ENCODE results near the gene GRIN2A. TPM values are rescaled to one million over a fixed set of nuclear protein-coding genes. Genes with fewer than 3 reads are reported as not detected.

Gene GRIN2A
- total and polyA plus RNA-seq, 2 experiments from 2014 or later, result 0.05 to 1.6 TPM

DNA sequence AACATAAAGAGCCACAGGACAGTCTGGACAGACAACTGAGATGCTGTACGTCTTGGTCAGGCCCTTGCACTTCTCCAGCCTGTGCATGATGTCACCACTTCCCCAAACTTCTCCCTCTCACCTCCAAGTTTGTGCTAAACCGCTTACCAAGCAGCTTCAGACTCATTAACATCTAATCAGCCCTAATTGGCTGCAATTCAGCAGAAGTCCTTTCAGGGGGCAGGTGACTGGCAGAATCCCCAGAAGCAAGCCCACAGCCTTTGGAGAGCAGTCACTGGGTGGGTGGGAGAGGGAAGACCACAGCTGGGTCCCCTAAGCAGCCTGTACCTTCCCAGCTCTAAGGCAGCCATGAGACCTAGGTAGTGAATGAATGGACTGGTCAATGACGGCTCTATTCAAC, 161.4 kb downstream of the GRIN2A start:
- Histone ChIP-seq H3K79me2 (no peaks in the 10 kb centered on the region), H3K9me3 (ENCODE audit: low read depth) (no peaks in the 10 kb centered on the region), H2AFZ (no peak overlapping the region), H3K27ac (no peak overlapping the region), H3K4me2 (no peak overlapping the region), H3K27me3 (no peaks in the 10 kb centered on the region), H3K4me3 (no peak overlapping the region), H3K9me2 (replicated peaks; ENCODE audit: insufficient read depth) (no peaks in the 10 kb centered on the region), H3K36me3 (replicated peaks; ENCODE audit: insufficient read depth, low read depth) (no peaks in the 10 kb centered on the region), H4K20me1 (ENCODE audit: insufficient read depth, poor library complexity, severe bottlenecking) (no peaks in the 10 kb centered on the region), H3K4me1 (ENCODE audit: insufficient read depth) (no peaks in the 10 kb centered on the region)
- TF ChIP-seq, protein P1, sequence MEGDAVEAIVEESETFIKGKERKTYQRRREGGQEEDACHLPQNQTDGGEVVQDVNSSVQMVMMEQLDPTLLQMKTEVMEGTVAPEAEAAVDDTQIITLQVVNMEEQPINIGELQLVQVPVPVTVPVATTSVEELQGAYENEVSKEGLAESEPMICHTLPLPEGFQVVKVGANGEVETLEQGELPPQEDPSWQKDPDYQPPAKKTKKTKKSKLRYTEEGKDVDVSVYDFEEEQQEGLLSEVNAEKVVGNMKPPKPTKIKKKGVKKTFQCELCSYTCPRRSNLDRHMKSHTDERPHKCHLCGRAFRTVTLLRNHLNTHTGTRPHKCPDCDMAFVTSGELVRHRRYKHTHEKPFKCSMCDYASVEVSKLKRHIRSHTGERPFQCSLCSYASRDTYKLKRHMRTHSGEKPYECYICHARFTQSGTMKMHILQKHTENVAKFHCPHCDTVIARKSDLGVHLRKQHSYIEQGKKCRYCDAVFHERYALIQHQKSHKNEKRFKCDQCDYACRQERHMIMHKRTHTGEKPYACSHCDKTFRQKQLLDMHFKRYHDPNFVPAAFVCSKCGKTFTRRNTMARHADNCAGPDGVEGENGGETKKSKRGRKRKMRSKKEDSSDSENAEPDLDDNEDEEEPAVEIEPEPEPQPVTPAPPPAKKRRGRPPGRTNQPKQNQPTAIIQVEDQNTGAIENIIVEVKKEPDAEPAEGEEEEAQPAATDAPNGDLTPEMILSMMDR (IDR thresholded peaks at IDR 0.05; ENCODE audit: poor library complexity), result no peak
- TF ChIP-seq EZH2 (IDR thresholded peaks at IDR 0.05; ENCODE audit: borderline replicate concordance) (no peak), EZH2phosphoT487 (IDR thresholded peaks at IDR 0.05; ENCODE audit: low read depth, severe bottlenecking, unreplicated experiment) (no peak)
- 72% methylated on average over 3 of the region's 3 CpGs for WGBS (ENCODE audit: low lambda C conversion rate, missing lambda C conversion rate)
- DNase-seq (ENCODE audit: low spot score), result no peak

DNA sequence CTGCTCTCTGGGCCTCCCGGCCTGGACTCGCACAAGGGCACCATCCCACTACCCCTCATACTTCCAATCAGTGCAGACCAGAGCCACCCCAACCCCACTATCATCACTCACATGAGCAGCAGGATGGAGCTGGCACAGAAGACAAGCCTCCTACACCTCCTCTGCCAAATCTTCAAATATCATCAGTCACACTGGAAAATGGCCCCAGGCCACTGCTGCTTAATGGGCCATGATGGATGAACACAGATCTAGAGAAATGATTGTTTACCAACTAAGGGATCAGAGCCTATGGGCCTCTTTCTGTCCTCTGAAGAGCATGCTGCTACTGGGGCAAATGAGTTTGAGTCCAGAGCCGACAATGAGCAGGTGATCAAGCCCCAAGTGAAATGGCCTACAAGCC, 165.5 kb downstream of the GRIN2A start:
- no peak overlapping the region for H3K4me2 ChIP-seq
- no peaks in the 10 kb centered on the region for H3K9me2 ChIP-seq (replicated peaks; ENCODE audit: insufficient read depth)
- no peak overlapping the region for H3K27ac ChIP-seq
- H3K36me3 ChIP-seq (replicated peaks; ENCODE audit: insufficient read depth, low read depth), result no peaks in the 10 kb centered on the region
- DNase-seq (ENCODE audit: low spot score), result no peak
- H4K20me1 ChIP-seq (ENCODE audit: insufficient read depth, poor library complexity, severe bottlenecking), result no peaks in the 10 kb centered on the region
- no peaks in the 10 kb centered on the region for H3K9me3 ChIP-seq (ENCODE audit: low read depth)
- peaks cover 3% of the 10 kb centered on the region for H3K27me3 ChIP-seq
- no peak overlapping the region for H2AFZ ChIP-seq
- WGBS (ENCODE audit: low lambda C conversion rate, missing lambda C conversion rate), result 70% methylated on average over 3 of the region's 3 CpGs
- H3K79me2 ChIP-seq, result no peaks in the 10 kb centered on the region
- TF ChIP-seq EZH2 (IDR thresholded peaks at IDR 0.05; ENCODE audit: borderline replicate concordance) (no peak), EZH2phosphoT487 (IDR thresholded peaks at IDR 0.05; ENCODE audit: low read depth, severe bottlenecking, unreplicated experiment) (no peak)
- TF ChIP-seq, protein P1 (IDR thresholded peaks at IDR 0.05; ENCODE audit: poor library complexity), result no peak
- no peak overlapping the region for H3K4me3 ChIP-seq
- no peaks in the 10 kb centered on the region for H3K4me1 ChIP-seq (ENCODE audit: insufficient read depth)

DNA sequence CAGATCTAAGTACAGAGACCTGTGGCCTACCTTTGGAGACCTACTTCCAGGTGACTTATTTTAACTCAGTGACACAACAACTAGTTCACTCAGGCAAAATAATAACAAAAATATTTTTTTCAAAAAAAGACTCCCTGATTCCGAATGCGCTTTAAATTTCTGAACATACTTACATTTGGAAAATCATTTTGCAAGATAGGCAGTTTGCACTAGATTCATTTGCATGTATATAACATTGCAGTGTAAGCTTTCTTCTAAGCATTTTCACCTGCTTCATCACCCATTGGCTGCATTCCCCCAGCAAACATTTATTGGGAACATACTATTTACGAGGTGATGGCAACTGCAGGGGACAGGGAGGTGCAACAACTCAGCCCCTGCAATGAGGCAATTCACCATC, 166.8 kb downstream of the GRIN2A start:
- Histone ChIP-seq H2AFZ (no peak overlapping the region), H4K20me1 (ENCODE audit: insufficient read depth, poor library complexity, severe bottlenecking) (no peaks in the 10 kb centered on the region), H3K4me3 (no peak overlapping the region), H3K79me2 (no peaks in the 10 kb centered on the region), H3K27ac (no peak overlapping the region), H3K9me3 (ENCODE audit: low read depth) (no peaks in the 10 kb centered on the region), H3K9me2 (replicated peaks; ENCODE audit: insufficient read depth) (no peaks in the 10 kb centered on the region), H3K4me2 (no peak overlapping the region), H3K36me3 (replicated peaks; ENCODE audit: insufficient read depth, low read depth) (no peaks in the 10 kb centered on the region), H3K27me3 (peaks cover 3% of the 10 kb centered on the region), H3K4me1 (ENCODE audit: insufficient read depth) (no peaks in the 10 kb centered on the region)
- no peak for DNase-seq (ENCODE audit: low spot score)
- TF ChIP-seq, protein P1 (IDR thresholded peaks at IDR 0.05; ENCODE audit: poor library complexity), result no peak
- no peak for TF ChIP-seq EZH2 (IDR thresholded peaks at IDR 0.05; ENCODE audit: borderline replicate concordance)
- no peak for TF ChIP-seq EZH2phosphoT487 (IDR thresholded peaks at IDR 0.05; ENCODE audit: low read depth, severe bottlenecking, unreplicated experiment)
- 94% methylated on average over 3 of the region's 3 CpGs for WGBS (ENCODE audit: low lambda C conversion rate, missing lambda C conversion rate)

DNA sequence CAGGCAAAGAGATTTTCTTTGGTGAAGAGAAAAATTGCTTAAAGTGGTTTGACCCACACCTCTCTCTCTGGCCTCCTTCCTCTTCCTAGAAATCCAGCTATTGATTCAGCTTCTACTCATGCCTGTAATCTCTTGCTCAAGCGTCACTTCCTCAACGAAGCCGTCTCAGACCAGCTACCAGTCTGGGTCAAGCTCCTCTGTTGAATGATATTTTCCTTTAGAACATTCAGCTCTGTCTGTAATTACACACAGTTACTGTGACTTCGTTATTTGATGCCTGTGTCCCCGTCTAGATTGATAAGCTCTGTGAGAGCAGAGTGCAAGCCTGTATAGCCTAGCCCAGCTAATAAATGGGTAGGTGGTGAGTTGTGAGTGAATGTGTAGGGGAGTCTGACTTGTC, 168.5 kb downstream of the GRIN2A start:
- H2AFZ ChIP-seq, result no peak overlapping the region
- H4K20me1 ChIP-seq (ENCODE audit: insufficient read depth, poor library complexity, severe bottlenecking), result no peaks in the 10 kb centered on the region
- WGBS (ENCODE audit: low lambda C conversion rate, missing lambda C conversion rate), result 51% methylated on average over 5 of the region's 5 CpGs
- no peak for DNase-seq (ENCODE audit: low spot score)
- H3K27me3 ChIP-seq, result peaks cover 3% of the 10 kb centered on the region
- H3K36me3 ChIP-seq (replicated peaks; ENCODE audit: insufficient read depth, low read depth), result no peaks in the 10 kb centered on the region
- no peaks in the 10 kb centered on the region for H3K9me3 ChIP-seq (ENCODE audit: low read depth)
- no peak overlapping the region for H3K4me3 ChIP-seq
- no peaks in the 10 kb centered on the region for H3K9me2 ChIP-seq (replicated peaks; ENCODE audit: insufficient read depth)
- H3K4me2 ChIP-seq, result no peak overlapping the region
- H3K4me1 ChIP-seq (ENCODE audit: insufficient read depth), result no peaks in the 10 kb centered on the region
- TF ChIP-seq EZH2 (IDR thresholded peaks at IDR 0.05; ENCODE audit: borderline replicate concordance), result no peak
- no peak for TF ChIP-seq EZH2phosphoT487 (IDR thresholded peaks at IDR 0.05; ENCODE audit: low read depth, severe bottlenecking, unreplicated experiment)
- TF ChIP-seq, protein P1 (IDR thresholded peaks at IDR 0.05; ENCODE audit: poor library complexity), result no peak
- H3K79me2 ChIP-seq, result no peaks in the 10 kb centered on the region
- no peak overlapping the region for H3K27ac ChIP-seq

Data from hepatocyte (in vitro differentiated cells).